GM23248 (cell line): ENCODE results near the gene PDE2A.

ENCODE experiments used
- EZH2 ChIP-seq: fragments of 200-600 bp; sonication (generic); IDR thresholded peaks from 2 replicates; pipeline ENCODE4 v1.6.1; 2018; ENCODE audit warnings: antibody characterized with exemption, mild to moderate bottlenecking; ENCODE audit not compliant: insufficient read depth, poor library complexity, severe bottlenecking
- EZH2phosphoT487 ChIP-seq: fragments of 200-600 bp; sonication (generic); IDR thresholded peaks from 2 replicates; pipeline ENCODE4 v1.6.1; 2018; ENCODE audit warnings: antibody characterized with exemption, moderate library complexity, mild to moderate bottlenecking, low read depth; ENCODE audit not compliant: insufficient read depth

GRCh38 chr11:72552399-72552910 lies 121.8 kb downstream of the PDE2A start:
- TF ChIP-seq EZH2 (no peak), EZH2phosphoT487 (no peak)
